Measurements from ENCODE around the gene FAM53B.

The FAM53B gene

GRCh38 chr10:124641282-124642087 lies 102.7 kb downstream of the FAM53B start:
- no peak overlapping the region for H3K4me3 ChIP-seq (ENCODE audit: control insufficient read depth, low read depth, low read length)
- DNase-seq (ENCODE audit: low read depth) = peak; percentile 18

GRCh38 chr10:124640538-124641231 lies 103.5 kb downstream of the FAM53B start:
- DNase-seq (ENCODE audit: low read depth) = no peak
- no peak for TF ChIP-seq CTCF (IDR thresholded peaks at IDR 0.05; ENCODE audit: control insufficient read depth, insufficient read depth, low read depth, low read length, missing control alignments)
- H3K4me3 ChIP-seq (ENCODE audit: control insufficient read depth, low read depth, low read length) = no peak overlapping the region

More at GRCh38 chr10:124641282-124642087, 102.7 kb downstream of the FAM53B start:
- TF ChIP-seq CTCF (IDR thresholded peaks at IDR 0.05; ENCODE audit: control insufficient read depth, insufficient read depth, low read depth, low read length, missing control alignments) = no peak

- DNase-seq (ENCODE audit: low read depth) = no peak
- TF ChIP-seq CTCF (IDR thresholded peaks at IDR 0.05; ENCODE audit: control insufficient read depth, insufficient read depth, low read depth, low read length, missing control alignments) = no peak
- no peak overlapping the region for H3K4me3 ChIP-seq (ENCODE audit: control insufficient read depth, low read depth, low read length)
These were observed 104.1 kb downstream of the FAM53B start for GRCh38 chr10:124640056-124640455.

GRCh38 chr10:124639646-124640045 lies 104.5 kb downstream of the FAM53B start:
- no peak overlapping the region for H3K4me3 ChIP-seq (ENCODE audit: control insufficient read depth, low read depth, low read length)
- no peak for DNase-seq (ENCODE audit: low read depth)
- no peak for TF ChIP-seq CTCF (IDR thresholded peaks at IDR 0.05; ENCODE audit: control insufficient read depth, insufficient read depth, low read depth, low read length, missing control alignments)

- no peak for TF ChIP-seq CTCF (IDR thresholded peaks at IDR 0.05; ENCODE audit: control insufficient read depth, insufficient read depth, low read depth, low read length, missing control alignments)
- DNase-seq (ENCODE audit: low read depth) = no peak
- no peak overlapping the region for H3K4me3 ChIP-seq (ENCODE audit: control insufficient read depth, low read depth, low read length)
These were observed 105.0 kb downstream of the FAM53B start for GRCh38 chr10:124639206-124639605.

GRCh38 chr10:124637746-124638145 lies 106.4 kb downstream of the FAM53B start:
- TF ChIP-seq CTCF (IDR thresholded peaks at IDR 0.05; ENCODE audit: control insufficient read depth, insufficient read depth, low read depth, low read length, missing control alignments) = no peak
- no peak for DNase-seq (ENCODE audit: low read depth)
- H3K4me3 ChIP-seq (ENCODE audit: control insufficient read depth, low read depth, low read length) = no peak overlapping the region
